H1 (cell line): ENCODE measurements around the gene KNOP1. TPM values are rescaled to one million over a fixed set of nuclear protein-coding genes. Genes with fewer than 3 reads are reported as not detected.

Experiments used
- CTCF ChIA-PET: fragments of 300-600 bp; sonication (Branson Sonifier 250); formaldehyde crosslinking; loops from one replicate; lab custom pipeline; 2021; ENCODE audit not compliant: partially characterized antibody; lab: Charles Lee
- POLR2A ChIA-PET: fragments of 300-600 bp; sonication (Branson Sonifier 250); formaldehyde crosslinking; loops from one replicate; lab custom pipeline; 2021; ENCODE audit warnings: inconsistent platforms; ENCODE audit not compliant: partially characterized antibody; lab: Charles Lee
- DNase-seq, 2 experiments: peaks; one replicate each; pipeline versions ENCODE4 v3.0.0 to v3.0.0-alpha.2; 2010 to 2022; ENCODE audit warnings: low spot score in 2 of 2, low read depth in 1 of 2, mixed read lengths in 1 of 2
- FAIRE-seq: peaks from 2 replicates; lab custom pipeline; 2011; peaks lifted over from hg19 to GRCh38; lab: Jason Lieb, UNC
- H2AFZ ChIP-seq: 2 replicates; pipeline ENCODE4 v1.8.1; 2012; ENCODE audit warnings: low read length, inconsistent platforms
- H2AK5ac ChIP-seq: 2 replicates; pipeline ENCODE4 v1.6.1; 2013; ENCODE audit warnings: low read depth, low read length
- H2BK120ac ChIP-seq: replicated peaks from 2 replicates; pipeline ENCODE3; 2013; ENCODE audit warnings: low read depth, low read length, inconsistent platforms
- H2BK12ac ChIP-seq: 2 replicates; pipeline ENCODE4 v1.6.1; 2013; ENCODE audit warnings: low read depth, low read length
- H2BK15ac ChIP-seq: 2 replicates; pipeline ENCODE4 v1.6.1; 2013; ENCODE audit warnings: low read length
- H2BK20ac ChIP-seq: 2 replicates; pipeline ENCODE4 v1.6.1; 2013; ENCODE audit warnings: low read length
- H2BK5ac ChIP-seq: 2 replicates; pipeline ENCODE4 v1.6.1; 2013; ENCODE audit warnings: low read depth, low read length
- H3K14ac ChIP-seq: 2 replicates; pipeline ENCODE4 v1.6.1; 2013; ENCODE audit warnings: inconsistent platforms; ENCODE audit not compliant: insufficient read length
- H3K18ac ChIP-seq: 2 replicates; pipeline ENCODE4 v1.6.1; 2013; ENCODE audit warnings: low read length; ENCODE audit errors: extremely low read depth
- H3K23ac ChIP-seq: 2 replicates; pipeline ENCODE4 v1.6.1; 2013; ENCODE audit warnings: inconsistent platforms; ENCODE audit not compliant: insufficient read length
- H3K23me2 ChIP-seq: 2 replicates; pipeline ENCODE4 v1.6.1; 2013; ENCODE audit warnings: low read depth, low read length
- H3K27ac ChIP-seq: 2 replicates; pipeline ENCODE4 v1.6.1; 2011; ENCODE audit warnings: low read depth, low read length, inconsistent platforms
- H3K27me3 ChIP-seq, 4 experiments: replicated peaks in 1 of 4; 1 replicate in 1 of 4; 2 replicates in 3 of 4; pipeline versions ENCODE4 v1.6.1 to v1.8.1; 2011 to 2013; ENCODE audit warnings: low read length in 3 of 4, mild to moderate bottlenecking in 3 of 4, inconsistent platforms in 2 of 4, mixed read lengths in 2 of 4, moderate library complexity in 1 of 4; ENCODE audit not compliant: control insufficient read depth in 3 of 4, insufficient read depth in 3 of 4; ENCODE audit errors: extremely low read depth in 1 of 4
- H3K36me3 ChIP-seq, 4 experiments: 2 replicates each; pipeline versions ENCODE4 v1.6.1 to v1.8.1; 2011 to 2013; ENCODE audit warnings: mild to moderate bottlenecking in 4 of 4, low read length in 3 of 4, moderate library complexity in 2 of 4, control low read depth in 1 of 4, inconsistent platforms in 1 of 4; ENCODE audit not compliant: insufficient read depth in 4 of 4, control insufficient read depth in 2 of 4
- H3K4ac ChIP-seq: replicated peaks from 2 replicates; pipeline ENCODE3; 2013; ENCODE audit warnings: low read length, low read depth, mixed read lengths, inconsistent platforms; ENCODE audit not compliant: insufficient read length
- H3K4me1 ChIP-seq, 4 experiments: replicated peaks in 1 of 4; 1 replicate in 1 of 4; 2 replicates in 3 of 4; pipeline versions ENCODE4 v1.6.1 to v1.8.1; 2011 to 2013; ENCODE audit warnings: low read length in 3 of 4, inconsistent platforms in 2 of 4, mixed read lengths in 1 of 4; ENCODE audit not compliant: insufficient read depth in 4 of 4, control insufficient read depth in 3 of 4
- H3K4me2 ChIP-seq, 2 experiments: 2 replicates each; pipeline versions ENCODE4 v1.6.1 to v1.8.1; 2011 to 2013; ENCODE audit warnings: low read depth in 2 of 2, low read length in 2 of 2, control low read depth in 1 of 2, inconsistent platforms in 1 of 2, mild to moderate bottlenecking in 1 of 2; ENCODE audit not compliant: insufficient read depth in 1 of 2
- H3K4me3 ChIP-seq, 4 experiments: fragments of 200-600, 300-600 bp in 1 of 4; sonication (generic), shearing (Covaris generic), sonication (Bioruptor Twin) in 1 of 4; 2 replicates each; pipeline versions ENCODE4 v1.5.1 to v1.8.1; 2011 to 2016; ENCODE audit warnings: low read length in 4 of 4, low read depth in 3 of 4, control low read depth in 2 of 4, inconsistent platforms in 2 of 4, mild to moderate bottlenecking in 2 of 4, mixed read lengths in 1 of 4, moderate library complexity in 1 of 4; ENCODE audit not compliant: insufficient read depth in 2 of 4; ENCODE audit errors: extremely low read depth in 1 of 4
- H3K56ac ChIP-seq: replicated peaks from 2 replicates; pipeline ENCODE3; 2013; ENCODE audit warnings: low read depth, mild to moderate bottlenecking, mixed read lengths, low read length, inconsistent platforms; ENCODE audit not compliant: insufficient read length
- H3K79me1 ChIP-seq: 2 replicates; pipeline ENCODE4 v1.6.1; 2013; ENCODE audit warnings: low read depth, low read length, control low read depth
- H3K79me2 ChIP-seq, 2 experiments: 2 replicates each; pipeline versions ENCODE4 v1.6.1 to v1.8.1; 2012 to 2013; ENCODE audit warnings: low read length in 2 of 2, mild to moderate bottlenecking in 2 of 2, inconsistent platforms in 1 of 2; ENCODE audit not compliant: insufficient read depth in 2 of 2, control insufficient read depth in 1 of 2
- H3K9ac ChIP-seq, 4 experiments: replicated peaks in 1 of 4; 1 replicate in 1 of 4; 2 replicates in 3 of 4; pipeline versions ENCODE4 v1.6.1 to v1.8.1; 2011 to 2013; ENCODE audit warnings: low read depth in 3 of 4, low read length in 3 of 4, control low read depth in 2 of 4, mild to moderate bottlenecking in 2 of 4, moderate library complexity in 2 of 4, inconsistent platforms in 1 of 4; ENCODE audit errors: extremely low read depth in 1 of 4
- H3K9me3 ChIP-seq, 2 experiments: 2 replicates each; pipeline versions ENCODE4 v1.6.1 to v1.8.1; 2012 to 2013; ENCODE audit warnings: mild to moderate bottlenecking in 2 of 2, moderate library complexity in 2 of 2, control low read depth in 1 of 2, inconsistent platforms in 1 of 2, low read depth in 1 of 2, low read length in 1 of 2, mixed read lengths in 1 of 2; ENCODE audit not compliant: insufficient read depth in 2 of 2
- H4K20me1 ChIP-seq, 2 experiments: replicated peaks in 1 of 2; 2 replicates each; pipeline versions ENCODE3 to v1.8.1; 2011 to 2013; ENCODE audit warnings: inconsistent platforms in 2 of 2, low read length in 2 of 2, mild to moderate bottlenecking in 1 of 2; ENCODE audit not compliant: insufficient read depth in 2 of 2, control insufficient read depth in 1 of 2
- H4K5ac ChIP-seq: 2 replicates; pipeline ENCODE4 v1.6.1; 2013; ENCODE audit warnings: low read length, low read depth, mixed read lengths, inconsistent platforms; ENCODE audit not compliant: insufficient read length
- H4K8ac ChIP-seq: 2 replicates; pipeline ENCODE4 v1.8.0; 2013; ENCODE audit warnings: mild to moderate bottlenecking, moderate library complexity, low read length, inconsistent platforms; ENCODE audit not compliant: insufficient read depth; ENCODE audit errors: extremely low read depth
- H4K91ac ChIP-seq: replicated peaks from 2 replicates; pipeline ENCODE3; 2013; ENCODE audit warnings: low read length, mixed read lengths, inconsistent platforms; ENCODE audit not compliant: insufficient read length
- TEAD4 ChIP-seq: IDR thresholded peaks from 2 replicates; pipeline ENCODE4 v1.6.1; 2012; ENCODE audit warnings: low read depth, low read length, inconsistent platforms, mixed read lengths
- WGBS, 2 experiments: shearing (Covaris generic) in 1 of 2; methylation state at CpG; one replicate each; pipeline versions ENCODE4 v1.1.6 to v1.1.7; 2013 to 2015; ENCODE audit warnings: low lambda C conversion rate in 2 of 2, mixed read lengths in 2 of 2, inconsistent platforms in 1 of 2, low coverage in 1 of 2, missing lambda C conversion rate in 1 of 2; ENCODE audit not compliant: insufficient replicate concordance in 2 of 2, insufficient coverage in 1 of 2, insufficient read length in 1 of 2; ENCODE audit errors: extremely low coverage in 1 of 2, missing lambda C conversion rate in 1 of 2; 5-methylcytosine and 5-hydroxymethylcytosine counted together
- polyA plus RNA-seq, 7 experiments: library from polyadenylated mRNA; depleted of rRNA in 3 of 7; stranded (reverse) in 5 of 7; unstranded in 2 of 7; fragments of >200 nt in 5 of 7; fragments of 200-250 nt in 2 of 7; gene quantifications; 1 replicate in 5 of 7; 2 replicates in 1 of 7; 4 replicates in 1 of 7; pipeline versions ENCODE4 v1.2.1 to v1.2.3, GENCODE V29; 2011 to 2013; ENCODE audit warnings: missing spikeins in 2 of 7, mixed read lengths in 2 of 7
- total RNA-seq: library from RNA; stranded (reverse); fragmentation: NEBNext Ultra II Directional; extraction: Animal tissue kit (Norgen Biotek cat#: 25700); gene quantifications from 2 replicates; pipeline ENCODE4 v1.2.1, GENCODE V29; 2021

KNOP1 gene
- total and polyA plus RNA-seq, 2 of the 8 experiments (the other 6 are each of a cell fraction or from before 2014, with no cell fraction given) = 21.6 to 87.9 TPM

GRCh38 chr16:19757762-19758595, 40.0 kb upstream of the KNOP1 start:
- Histone ChIP-seq H3K79me2 (no peaks in the 10 kb centered on the region), H3K4me1 (no peaks in the 10 kb centered on the region), H2AFZ (no peak overlapping the region), H2AK5ac (no peak overlapping the region), H3K4me3 (no peak overlapping the region), H2BK12ac (no peak overlapping the region), H3K9ac (no peak overlapping the region), H4K8ac (no peak overlapping the region), H3K9me3 (no peaks in the 10 kb centered on the region), H3K14ac (no peak overlapping the region), H3K27ac (no peak overlapping the region), H3K18ac (no peak overlapping the region), H3K23me2 (no peaks in the 10 kb centered on the region), H4K5ac (no peak overlapping the region), H4K20me1 (no peaks in the 10 kb centered on the region), H2BK5ac (no peak overlapping the region), H2BK15ac (no peak overlapping the region), H2BK120ac (no peak overlapping the region), H4K91ac (no peak overlapping the region), H2BK20ac (no peak overlapping the region), H3K4me2 (no peak overlapping the region), H3K4ac (peak overlapping the region; percentile 32), H3K27me3 (no peaks in the 10 kb centered on the region), H3K79me1 (no peaks in the 10 kb centered on the region), H3K36me3 (no peaks in the 10 kb centered on the region), H3K23ac (no peak overlapping the region), H3K56ac (no peak overlapping the region)
- ChIA-PET CTCF (no interaction called here), POLR2A (interaction anchor here (0.6 kb wide), 1 partner anchor 95 kb away, joined by 4 read pairs; no protein-coding TSS in a partner anchor)
- no peak for FAIRE-seq
- DNase-seq = no peak
- WGBS, 2 experiments = 88 to 95% methylated on average over 2 to 8 of the region's 8 CpGs
- TF ChIP-seq TEAD4 = no peak
